SK-N-SH (cell line): ENCODE results near the gene AMPH. TPM values are rescaled to one million over a fixed set of nuclear protein-coding genes. Genes with fewer than 3 reads are reported as not detected.

Experiments
- CTCF ChIA-PET: fragments of 300-600, 350-600 bp; formaldehyde crosslinking; extraction: SDS; loops from one replicate; lab custom pipeline; 2021; lab: Yijun Ruan, JAX
- POLR2A ChIA-PET: fragments of 350-600 bp; sonication (Branson Sonifier 250); formaldehyde crosslinking; extraction: SDS; loops from one replicate; lab custom pipeline; 2020; ENCODE audit warnings: antibody characterized with exemption, inconsistent platforms; lab: Yijun Ruan, JAX
- DNase-seq: peaks from one replicate; pipeline ENCODE4 v3.0.0; 2012
- H2AFZ ChIP-seq: fragments of 200-600 bp; sonication (generic); 2 replicates; pipeline ENCODE4 v1.8.1; 2016; ENCODE audit warnings: antibody characterized with exemption, mild to moderate bottlenecking, low read depth
- H3F3A ChIP-seq: fragments of 200-600 bp; sonication (generic); replicated peaks from 2 replicates; pipeline ENCODE3; 2016; ENCODE audit warnings: antibody characterized with exemption, mild to moderate bottlenecking; ENCODE audit not compliant: insufficient read depth
- H3K27ac ChIP-seq, 2 experiments: fragments of 200-500 bp in 1 of 2; fragments of 200-600 bp in 1 of 2; sonication (Bioruptor generic) in 1 of 2; sonication (generic), shearing (Covaris generic) in 1 of 2; 2 replicates each; pipeline versions ENCODE4 v1.5.1 to v1.6.1; 2014 to 2016; ENCODE audit warnings: low read depth in 2 of 2, inconsistent platforms in 1 of 2, low read length in 1 of 2, mild to moderate bottlenecking in 1 of 2, mixed read lengths in 1 of 2
- H3K27me3 ChIP-seq: fragments of 200-600 bp; sonication (generic), shearing (Covaris generic); 2 replicates; pipeline ENCODE4 v1.6.1; 2016; ENCODE audit warnings: mixed run types; ENCODE audit not compliant: insufficient read depth
- H3K36me3 ChIP-seq, 2 experiments: fragments of 200-500 bp in 1 of 2; fragments of 200-600 bp in 1 of 2; sonication (Bioruptor generic) in 1 of 2; sonication (generic) in 1 of 2; replicated peaks in 1 of 2; 2 replicates each; pipeline versions ENCODE3 to v1.5.1; 2014 to 2016; ENCODE audit warnings: low read length in 1 of 2, mild to moderate bottlenecking in 1 of 2; ENCODE audit not compliant: insufficient read depth in 2 of 2, control insufficient read depth in 1 of 2
- H3K4me1 ChIP-seq, 2 experiments: fragments of 200-500 bp in 1 of 2; fragments of 200-600 bp in 1 of 2; sonication (Bioruptor generic) in 1 of 2; sonication (generic), shearing (Covaris generic) in 1 of 2; 2 replicates each; pipeline versions ENCODE4 v1.5.1 to v1.6.1; 2014 to 2016; ENCODE audit warnings: low read depth in 1 of 2, low read length in 1 of 2, mixed run types in 1 of 2; ENCODE audit not compliant: insufficient read depth in 2 of 2, control insufficient read depth in 1 of 2
- H3K4me2 ChIP-seq: fragments of 200-600 bp; sonication (generic), shearing (Covaris generic); 2 replicates; pipeline ENCODE4 v1.6.1; 2017; ENCODE audit warnings: mixed run types
- H3K4me3 ChIP-seq, 2 experiments: fragments of 200-500 bp in 1 of 2; fragments of 200-600 bp in 1 of 2; sonication (Bioruptor generic) in 1 of 2; sonication (generic), shearing (Covaris generic) in 1 of 2; 2 replicates each; pipeline versions ENCODE4 v1.5.1 to v1.8.1; 2014 to 2016; ENCODE audit warnings: low read depth in 2 of 2, inconsistent platforms in 1 of 2, low read length in 1 of 2, mild to moderate bottlenecking in 1 of 2, mixed read lengths in 1 of 2, moderate library complexity in 1 of 2
- H3K79me2 ChIP-seq: fragments of 200-600 bp; sonication (generic); 2 replicates; pipeline ENCODE4 v1.8.1; 2017; ENCODE audit warnings: mild to moderate bottlenecking; ENCODE audit not compliant: insufficient read depth
- H3K9ac ChIP-seq: fragments of 200-600 bp; sonication (generic); 2 replicates; pipeline ENCODE4 v1.6.1; 2017; ENCODE audit warnings: mixed run types
- H3K9me2 ChIP-seq: fragments of 200-600 bp; sonication (generic); 2 replicates; pipeline ENCODE4 v1.6.1; 2017; ENCODE audit warnings: mixed run types
- H3K9me3 ChIP-seq: fragments of 200-600 bp; sonication (generic); 2 replicates; pipeline ENCODE4 v1.6.1; 2017; ENCODE audit warnings: mixed run types, mild to moderate bottlenecking, moderate library complexity
- H4K20me1 ChIP-seq: fragments of 200-600 bp; sonication (generic); 2 replicates; pipeline ENCODE4 v1.6.1; 2017; ENCODE audit warnings: mild to moderate bottlenecking, mixed run types; ENCODE audit not compliant: insufficient read depth
- CHD2 ChIP-seq: fragments of 150-350 bp; IDR thresholded peaks from 2 replicates; pipeline ENCODE4 v1.6.1; 2018; ENCODE audit warnings: low read length; ENCODE audit not compliant: partially characterized antibody
- ELF1 ChIP-seq: IDR thresholded peaks from 2 replicates; pipeline ENCODE4 v1.4.0; 2012
- IRF3 ChIP-seq: fragments of 150-350 bp; IDR thresholded peaks from 2 replicates; pipeline ENCODE4 v1.6.1; 2016; ENCODE audit warnings: mild to moderate bottlenecking, low read depth, low read length
- RAD21 ChIP-seq: IDR thresholded peaks from 2 replicates; pipeline ENCODE4 v1.6.1; 2012; ENCODE audit warnings: mild to moderate bottlenecking, low read length
- RXRA ChIP-seq: IDR thresholded peaks from 2 replicates; pipeline ENCODE4 v1.4.0; 2012; ENCODE audit warnings: low read depth, mild to moderate bottlenecking, borderline replicate concordance
- USF2 ChIP-seq: fragments of 150-350 bp; IDR thresholded peaks from 2 replicates; pipeline ENCODE4 v1.6.1; 2017; ENCODE audit warnings: antibody characterized with exemption, low read length, low read depth, borderline replicate concordance
- WGBS: methylation state at CpG from one replicate; pipeline ENCODE4 v1.1.6; 2017; ENCODE audit warnings: low lambda C conversion rate; 5-methylcytosine and 5-hydroxymethylcytosine counted together
- polyA plus RNA-seq, 3 experiments: library from polyadenylated mRNA; depleted of rRNA; stranded (reverse); fragments of >200 nt; gene quantifications; 2 replicates each; pipeline ENCODE4 v1.2.3, GENCODE V29; 2012

Gene AMPH
- polyA plus RNA-seq, 1 of the 3 experiments (the other 2 are of a cell fraction) = 0.08 TPM

GRCh38 chr7:38677981-38678697 is 47.0 kb upstream of the AMPH start:
- H2AFZ ChIP-seq = no peak overlapping the region
- H3K27me3 ChIP-seq = no peaks in the 10 kb centered on the region; the same call in 1 of the 2 replicates
- no peaks in the 10 kb centered on the region for H3K79me2 ChIP-seq
- H3K27ac ChIP-seq = no peak overlapping the region
- no peaks in the 10 kb centered on the region for H3K9me3 ChIP-seq
- no peaks in the 10 kb centered on the region for H3F3A ChIP-seq
- ChIA-PET CTCF (interaction anchor here (1.1 to 2.1 kb wide), 4 partner anchors 17 to 279 kb away, joined by 3 to 10 read pairs (median 4); no protein-coding TSS in a partner anchor), POLR2A (no interaction called here)
- DNase-seq = no peak
- WGBS = 6% methylated on average over 5 of the region's 5 CpGs
- H3K4me2 ChIP-seq = no peak overlapping the region
- H3K4me3 ChIP-seq = no peak overlapping the region
- no peaks in the 10 kb centered on the region for H4K20me1 ChIP-seq
- H3K4me1 ChIP-seq = no peaks in the 10 kb centered on the region
- H3K36me3 ChIP-seq = no peaks in the 10 kb centered on the region
- H3K9me2 ChIP-seq = no peaks in the 10 kb centered on the region
- H3K9ac ChIP-seq = no peak overlapping the region
- TF ChIP-seq RXRA (no peak), CHD2 (no peak)

GRCh38 chr7:38675494-38676106 is 44.4 kb upstream of the AMPH start:
- Histone ChIP-seq H3K4me1 (no peaks in the 10 kb centered on the region), H3F3A (no peaks in the 10 kb centered on the region), H3K4me3 (no peak overlapping the region), H3K27me3 (peaks cover 6% of the 10 kb centered on the region; the same call in 1 of the 2 replicates), H2AFZ (peak overlapping the region; percentile 45; the same call in 1 of the 2 replicates), H3K4me2 (no peak overlapping the region), H3K27ac (no peak overlapping the region), H3K9ac (no peak overlapping the region), H3K9me2 (no peaks in the 10 kb centered on the region), H3K79me2 (no peaks in the 10 kb centered on the region), H3K9me3 (no peaks in the 10 kb centered on the region), H4K20me1 (no peaks in the 10 kb centered on the region), H3K36me3 (no peaks in the 10 kb centered on the region)
- ChIA-PET POLR2A (no interaction called here), CTCF (interaction anchor here (0.7 kb wide), 1 partner anchor 50 kb away, joined by 3 read pairs; no protein-coding TSS in a partner anchor)
- no peak for TF ChIP-seq IRF3
- no peak for TF ChIP-seq ELF1
- TF ChIP-seq RAD21 = no peak
- TF ChIP-seq CHD2 = no peak
- DNase-seq = no peak
- WGBS = 22% methylated on average over 8 of the region's 8 CpGs

- 17% methylated on average over 1 of the region's 1 CpG for WGBS
- Histone ChIP-seq H4K20me1 (no peaks in the 10 kb centered on the region), H2AFZ (no peak overlapping the region), H3K4me2 (no peak overlapping the region), H3K4me3 (no peak overlapping the region), H3K36me3 (no peaks in the 10 kb centered on the region)
- ChIA-PET POLR2A (no interaction called here), CTCF (no interaction called here)
- no peak for TF ChIP-seq RXRA
- no peak for TF ChIP-seq USF2
- TF ChIP-seq IRF3 = no peak
- TF ChIP-seq, all 33 proteins: peak for 0
- Histone ChIP-seq H3K79me2 (no peaks in the 10 kb centered on the region), H3K9me2 (no peaks in the 10 kb centered on the region), H3K27me3 (peaks cover 6% of the 10 kb centered on the region; the same call in 1 of the 2 replicates), H3K9ac (no peak overlapping the region), H3F3A (no peaks in the 10 kb centered on the region), H3K9me3 (no peaks in the 10 kb centered on the region), H3K4me1 (no peaks in the 10 kb centered on the region), H3K27ac (no peak overlapping the region)
- no peak for DNase-seq
Observed at GRCh38 chr7:38674513-38674912, 43.3 kb upstream of the AMPH start.
